Upper lobe of left lung (tissue), 6 donors: ENCODE measurements around the gene ELF4. TPM values are rescaled to one million over a fixed set of nuclear protein-coding genes. Genes with fewer than 3 reads are reported as not detected.

Experiments used
- ATAC-seq, 2 donors: fragments of 200-7000 bp; cut with Tn5 transposase; one replicate each; pipeline ENCODE4 v1.9.1; 2022; ENCODE audit warnings: mild to moderate bottlenecking in 2 of 2, moderate library complexity in 2 of 2; ENCODE audit not compliant: low FRiP score in 2 of 2
- DNase-seq, 2 donors: peaks; one replicate each; pipeline ENCODE4 v3.0.0-alpha.2; 2019 to 2020
- H3K27ac ChIP-seq, 4 donors: fragments of 200-600 bp; sonication (generic); one replicate each; pipeline ENCODE4 v1.5.1; 2016 to 2019
- H3K27me3 ChIP-seq, 4 donors: fragments of 200-600 bp; sonication (generic); one replicate each; pipeline ENCODE4 v1.5.1; 2017 to 2019
- H3K36me3 ChIP-seq, 4 donors: fragments of 200-600 bp; sonication (generic); one replicate each; pipeline ENCODE4 v1.5.1; 2016 to 2019
- H3K4me1 ChIP-seq, 4 donors: fragments of 200-600 bp; sonication (generic); one replicate each; pipeline ENCODE4 v1.5.1; 2018 to 2019
- H3K4me3 ChIP-seq, 4 donors: fragments of 200-600 bp; sonication (generic); one replicate each; pipeline ENCODE4 v1.5.1; 2017 to 2019; ENCODE audit warnings: mild to moderate bottlenecking in 2 of 4, moderate library complexity in 1 of 4
- H3K9me3 ChIP-seq, 4 donors: fragments of 200-600 bp; sonication (generic); one replicate each; pipeline ENCODE4 v1.5.1; 2018 to 2019
- CTCF ChIP-seq, 6 experiments: fragments of 450-650 bp in 4 of 6; fragments of 200-600 bp in 2 of 6; sonication (generic) in 2 of 6; IDR thresholded peaks; one replicate each; pipeline ENCODE4 v1.5.1; 2016 to 2019; ENCODE audit warnings: antibody characterized with exemption in 6 of 6
- EP300 ChIP-seq, 4 donors: sonication (generic); formaldehyde crosslinking; IDR thresholded peaks; one replicate each; pipeline ENCODE4 v1.5.1; 2017; ENCODE audit warnings: antibody characterized with exemption in 4 of 4, control low read depth in 2 of 4
- POLR2A ChIP-seq, 4 donors: fragments of 450-650 bp; IDR thresholded peaks; one replicate each; pipeline ENCODE4 v1.5.1; 2016 to 2017; ENCODE audit warnings: antibody characterized with exemption in 4 of 4, mild to moderate bottlenecking in 2 of 4
- POLR2AphosphoS5 ChIP-seq, 2 donors: sonication (generic); formaldehyde crosslinking; IDR thresholded peaks; one replicate each; pipeline ENCODE4 v1.5.1; 2017; ENCODE audit warnings: antibody characterized with exemption in 2 of 2
- WGBS, 2 donors: methylation state at CpG; one replicate each; pipeline ENCODE4 v1.1.5; 2017 to 2018; 5-methylcytosine and 5-hydroxymethylcytosine counted together
- total RNA-seq, 6 donors: library from RNA; depleted of rRNA in 4 of 6; stranded (reverse); fragments of >200 nt in 4 of 6; gene quantifications; one replicate each; pipeline versions ENCODE4 v1.1.0 to v1.2.1, GENCODE V29; 2016 to 2021
- donor health status: DM: no; HTN: no; CAD: no; lungs with moderate emphysema.
- donor health status: DM: no; HTN: yes; CAD: no; lungs with severe emphysema.

The ELF4 gene
- total RNA-seq, 6 donors from 2014 or later, result 13.6 to 31.0 (median 21.9) TPM

- ATAC-seq, result no peak
- no peak overlapping the region for H3K27ac ChIP-seq
- WGBS, 2 donors, result 76 to 78% methylated on average over 8 to 9 of the region's 9 CpGs
- H3K4me3 ChIP-seq, result no peak overlapping the region
- no peak for DNase-seq
- peaks cover 0 to 17% (median 10%) of the 10 kb centered on the region in 4 donors for H3K36me3 ChIP-seq
- no peaks in the 10 kb centered on the region for H3K27me3 ChIP-seq
- TF ChIP-seq POLR2A (IDR thresholded peaks at IDR 0.05), result no peak
- no peak for TF ChIP-seq EP300 (IDR thresholded peaks at IDR 0.05)
- no peak for TF ChIP-seq POLR2AphosphoS5 (IDR thresholded peaks at IDR 0.05)
- TF ChIP-seq CTCF (IDR thresholded peaks at IDR 0.05), result no peak
- peaks cover 0 to 6% (median 2%) of the 10 kb centered on the region in 4 donors for H3K4me1 ChIP-seq
- H3K9me3 ChIP-seq, result no peaks in the 10 kb centered on the region
Measured at GRCh38 chrX:130057209-130057608, 53.1 kb downstream of the ELF4 start.

GRCh38 chrX:130055899-130056298 is 54.4 kb downstream of the ELF4 start:
- peaks cover 0 to 30% (median 17%) of the 10 kb centered on the region in 4 donors for H3K36me3 ChIP-seq
- DNase-seq, result no peak
- ATAC-seq, result no peak
- no peak overlapping the region for H3K27ac ChIP-seq
- no peaks in the 10 kb centered on the region for H3K27me3 ChIP-seq
- H3K4me1 ChIP-seq, result peaks cover 0 to 3% (median 1%) of the 10 kb centered on the region in 4 donors
- H3K4me3 ChIP-seq, result no peak overlapping the region
- TF ChIP-seq POLR2AphosphoS5 (IDR thresholded peaks at IDR 0.05) (no peak), CTCF (IDR thresholded peaks at IDR 0.05) (no peak), EP300 (IDR thresholded peaks at IDR 0.05) (no peak), POLR2A (IDR thresholded peaks at IDR 0.05) (no peak)
- 79 to 90% methylated on average over 8 to 18 of the region's 18 CpGs for WGBS, 2 donors
- no peaks in the 10 kb centered on the region for H3K9me3 ChIP-seq

- H3K4me1 ChIP-seq, result no peaks in the 10 kb centered on the region
- no peaks in the 10 kb centered on the region for H3K9me3 ChIP-seq
- ATAC-seq (peak in 1 of 2 donors; percentile 73), DNase-seq (no peak)
- H3K27ac ChIP-seq, result no peak overlapping the region
- no peak overlapping the region for H3K4me3 ChIP-seq
- WGBS, 2 donors, result 56 to 78% methylated on average over 7 to 11 of the region's 11 CpGs
- TF ChIP-seq CTCF (IDR thresholded peaks at IDR 0.05) (no peak), POLR2A (IDR thresholded peaks at IDR 0.05) (no peak), EP300 (IDR thresholded peaks at IDR 0.05) (no peak), POLR2AphosphoS5 (IDR thresholded peaks at IDR 0.05) (no peak)
- peaks cover 0 to 33% (median 18%) of the 10 kb centered on the region in 4 donors for H3K36me3 ChIP-seq
- H3K27me3 ChIP-seq, result no peaks in the 10 kb centered on the region
Measured at GRCh38 chrX:130055103-130055502, 55.2 kb downstream of the ELF4 start.

GRCh38 chrX:130053236-130053635 is 57.1 kb downstream of the ELF4 start:
- peaks cover 0 to 45% (median 21%) of the 10 kb centered on the region in 4 donors for H3K36me3 ChIP-seq
- H3K27ac ChIP-seq, result no peak overlapping the region

More at GRCh38 chrX:130053236-130053635, 57.1 kb downstream of the ELF4 start:
- DNase-seq (no peak), ATAC-seq (no peak)
- no peaks in the 10 kb centered on the region for H3K27me3 ChIP-seq
- H3K4me1 ChIP-seq, result no peaks in the 10 kb centered on the region
- no peak for TF ChIP-seq CTCF (IDR thresholded peaks at IDR 0.05)
- no peak for TF ChIP-seq POLR2AphosphoS5 (IDR thresholded peaks at IDR 0.05)
- no peak for TF ChIP-seq POLR2A (IDR thresholded peaks at IDR 0.05)
- TF ChIP-seq EP300 (IDR thresholded peaks at IDR 0.05), result no peak
- 80 to 100% methylated on average over 1 to 10 of the region's 10 CpGs for WGBS, 2 donors
- no peaks in the 10 kb centered on the region for H3K9me3 ChIP-seq
- H3K4me3 ChIP-seq, result no peak overlapping the region
